ENCODE data around the gene NOC2L. TPM values are rescaled to one million over a fixed set of nuclear protein-coding genes. Genes with fewer than 3 reads are reported as not detected.

The NOC2L gene
- polyA plus RNA-seq, 2 donors = 60.8 to 67.4 TPM

DNA sequence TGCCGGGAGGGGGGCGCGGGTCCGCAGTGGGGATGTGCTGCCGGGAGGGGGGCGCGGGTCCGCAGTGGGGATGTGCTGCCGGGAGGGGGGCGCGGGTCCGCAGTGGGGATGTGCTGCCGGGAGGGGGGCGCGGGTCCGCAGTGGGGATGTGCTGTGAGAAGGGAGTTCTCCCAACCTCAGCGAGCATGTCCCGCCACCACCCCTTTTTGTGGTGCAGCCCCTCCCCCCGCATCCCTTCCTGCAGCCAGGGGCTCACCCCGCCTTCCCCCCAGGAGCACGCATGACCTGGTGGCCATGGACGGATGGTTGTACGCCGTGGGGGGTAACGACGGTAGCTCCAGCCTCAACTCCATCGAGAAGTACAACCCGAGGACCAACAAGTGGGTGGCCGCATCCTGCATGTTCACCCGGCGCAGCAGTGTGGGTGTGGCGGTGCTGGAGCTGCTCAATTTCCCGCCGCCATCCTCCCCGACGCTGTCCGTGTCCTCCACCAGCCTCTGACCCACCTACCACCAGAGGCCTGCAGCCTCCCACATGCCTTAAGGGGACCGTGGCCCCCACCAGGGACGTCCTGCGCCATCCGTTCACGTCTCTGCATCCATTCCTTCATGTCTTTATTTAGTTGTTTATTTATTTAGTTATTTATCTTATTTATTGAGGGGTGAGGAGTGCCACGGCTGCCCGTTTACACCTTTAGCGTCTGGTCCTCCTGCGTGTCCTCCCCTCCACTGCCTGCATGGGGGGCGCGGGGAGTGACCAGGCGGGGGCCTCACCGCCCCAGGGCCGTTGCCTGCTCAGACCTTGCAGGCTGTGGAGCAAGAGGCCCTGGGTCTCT is 5.9 kb upstream of the NOC2L start:
- Histone ChIP-seq H3K4me3 (ENCODE audit: low read depth in 1 of 2, low read length in 2 of 2) (no peak overlapping the region), H3K4me1 (ENCODE audit: control insufficient read depth in 2 of 2, insufficient read depth in 2 of 2, low read length in 1 of 2) (peaks cover 0 to 22% of the 10 kb centered on the region in 2 donors), H3K9me3 (ENCODE audit: control insufficient read depth in 2 of 2, insufficient read depth in 1 of 2, low read depth in 1 of 2, low read length in 1 of 2) (no peaks in the 10 kb centered on the region), H3K27ac (ENCODE audit: low read depth in 2 of 2, low read length in 1 of 2) (peak overlapping the region in 1 of 2 donors; percentile 98), H3K36me3 (ENCODE audit: control insufficient read depth in 2 of 2, insufficient read depth in 2 of 2, low read length in 1 of 2) (peaks cover 0 to 21% of the 10 kb centered on the region in 2 donors), H3K27me3 (ENCODE audit: control insufficient read depth in 1 of 2, insufficient read depth in 2 of 2, low read length in 2 of 2) (no peaks in the 10 kb centered on the region)
- WGBS, 2 donors = 92% methylated on average over 33 to 42 of the region's 51 CpGs

DNA sequence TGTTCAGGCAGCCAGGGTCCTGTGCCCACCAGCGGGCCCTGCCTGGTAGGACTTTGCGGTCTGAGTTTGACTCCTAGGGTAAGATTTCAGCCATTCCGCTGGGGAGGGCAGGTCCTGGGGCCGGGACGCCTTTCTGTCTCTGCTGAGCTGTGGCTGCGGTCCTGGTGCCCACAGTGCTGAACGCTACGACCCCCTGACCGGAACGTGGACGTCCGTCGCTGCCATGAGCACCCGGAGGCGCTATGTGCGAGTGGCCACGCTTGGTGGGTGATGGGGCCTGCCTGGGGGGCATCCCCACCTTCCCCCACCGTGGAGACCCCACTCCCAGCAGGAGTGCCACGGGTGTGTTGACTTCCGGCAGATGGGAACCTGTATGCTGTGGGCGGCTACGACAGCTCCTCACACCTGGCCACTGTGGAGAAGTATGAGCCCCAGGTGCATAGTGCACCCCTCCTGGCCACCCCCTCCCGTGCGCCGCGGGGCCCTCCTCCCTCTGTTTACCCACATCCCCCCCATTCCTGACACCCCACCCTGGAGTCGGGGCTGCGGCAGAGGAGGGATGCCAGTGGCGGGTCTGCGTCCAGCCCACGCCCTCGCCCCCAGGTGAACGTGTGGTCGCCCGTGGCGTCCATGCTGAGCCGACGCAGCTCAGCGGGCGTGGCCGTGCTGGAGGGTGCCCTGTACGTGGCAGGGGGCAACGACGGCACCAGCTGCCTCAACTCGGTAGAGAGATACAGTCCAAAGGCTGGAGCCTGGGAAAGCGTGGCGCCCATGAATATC is 4.9 kb upstream of the NOC2L start:
- H3K9me3 ChIP-seq (ENCODE audit: control insufficient read depth in 2 of 2, insufficient read depth in 1 of 2, low read depth in 1 of 2, low read length in 1 of 2) = no peaks in the 10 kb centered on the region
- peaks cover 0 to 21% of the 10 kb centered on the region in 2 donors for H3K36me3 ChIP-seq (ENCODE audit: control insufficient read depth in 2 of 2, insufficient read depth in 2 of 2, low read length in 1 of 2)
- peaks cover 0 to 22% of the 10 kb centered on the region in 2 donors for H3K4me1 ChIP-seq (ENCODE audit: control insufficient read depth in 2 of 2, insufficient read depth in 2 of 2, low read length in 1 of 2)
- no peaks in the 10 kb centered on the region for H3K27me3 ChIP-seq (ENCODE audit: control insufficient read depth in 1 of 2, insufficient read depth in 2 of 2, low read length in 2 of 2)
- H3K27ac ChIP-seq (ENCODE audit: low read depth in 2 of 2, low read length in 1 of 2) = no peak overlapping the region
- H3K4me3 ChIP-seq (ENCODE audit: low read depth in 1 of 2, low read length in 2 of 2) = no peak overlapping the region
- WGBS, 2 donors = 85 to 92% methylated on average over 45 to 47 of the region's 47 CpGs

DNA sequence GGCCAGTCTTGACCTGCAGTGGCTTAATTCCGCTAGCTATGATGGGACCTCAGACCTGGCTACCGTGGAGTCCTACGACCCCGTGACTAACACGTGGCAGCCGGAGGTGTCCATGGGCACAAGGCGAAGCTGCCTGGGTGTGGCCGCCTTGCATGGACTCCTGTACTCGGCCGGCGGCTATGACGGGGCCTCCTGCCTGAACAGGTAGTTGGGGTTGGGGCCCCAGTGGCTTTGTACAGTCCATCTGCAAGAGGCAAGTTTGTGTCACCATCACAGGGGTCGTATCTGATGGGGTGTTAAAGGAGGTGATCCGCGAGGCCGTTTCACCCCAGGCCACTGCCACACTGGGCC is 4.2 kb upstream of the NOC2L start:
- peaks cover 0 to 22% of the 10 kb centered on the region in 2 donors for H3K4me1 ChIP-seq (ENCODE audit: control insufficient read depth in 2 of 2, insufficient read depth in 2 of 2, low read length in 1 of 2)
- H3K27me3 ChIP-seq (ENCODE audit: control insufficient read depth in 1 of 2, insufficient read depth in 2 of 2, low read length in 2 of 2) = no peaks in the 10 kb centered on the region
- peaks cover 0 to 21% of the 10 kb centered on the region in 2 donors for H3K36me3 ChIP-seq (ENCODE audit: control insufficient read depth in 2 of 2, insufficient read depth in 2 of 2, low read length in 1 of 2)
- no peak overlapping the region for H3K27ac ChIP-seq (ENCODE audit: low read depth in 2 of 2, low read length in 1 of 2)
- no peak overlapping the region for H3K4me3 ChIP-seq (ENCODE audit: low read depth in 1 of 2, low read length in 2 of 2)
- no peaks in the 10 kb centered on the region for H3K9me3 ChIP-seq (ENCODE audit: control insufficient read depth in 2 of 2, insufficient read depth in 1 of 2, low read depth in 1 of 2, low read length in 1 of 2)
- WGBS, 2 donors = 69 to 70% methylated on average over 16 of the region's 16 CpGs

DNA sequence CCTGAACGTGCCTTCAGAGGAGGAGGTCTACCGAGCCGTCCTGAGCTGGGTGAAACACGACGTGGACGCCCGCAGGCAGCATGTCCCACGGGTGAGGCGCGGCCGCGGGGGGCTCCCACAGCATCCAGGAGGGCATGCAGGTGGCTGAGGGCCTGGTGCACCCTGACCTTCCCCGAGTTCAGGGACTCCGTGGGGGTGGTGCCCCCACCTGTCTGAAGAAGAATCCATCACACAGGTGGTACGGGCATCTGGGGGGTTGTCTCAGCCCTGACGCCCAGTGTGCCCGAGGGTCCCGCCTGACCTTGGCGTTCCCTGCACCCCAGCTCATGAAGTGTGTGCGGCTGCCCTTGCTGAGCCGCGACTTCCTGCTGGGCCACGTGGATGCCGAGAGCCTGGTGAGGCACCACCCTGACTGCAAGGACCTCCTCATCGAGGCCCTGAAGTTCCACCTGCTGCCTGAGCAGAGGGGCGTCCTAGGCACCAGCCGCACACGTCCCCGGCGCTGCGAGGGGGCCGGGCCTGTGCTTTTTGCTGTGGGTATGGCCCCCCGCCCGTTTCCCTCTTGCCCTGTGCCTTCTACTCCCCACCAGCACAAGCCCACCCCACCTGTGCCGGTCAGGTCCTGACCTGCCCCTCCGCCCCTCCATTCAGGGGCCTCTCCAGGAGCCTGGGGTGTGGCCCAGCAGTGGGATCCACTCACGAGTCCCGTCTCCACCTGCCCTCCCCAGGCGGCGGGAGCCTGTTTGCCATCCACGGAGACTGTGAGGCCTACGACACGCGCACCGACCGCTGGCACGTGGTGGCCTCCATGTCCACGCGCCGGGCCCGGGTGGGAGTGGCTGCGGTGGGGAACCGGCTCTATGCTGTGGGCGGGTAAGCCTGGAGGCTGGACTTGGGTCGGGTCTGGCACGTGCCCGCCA is 3.6 kb upstream of the NOC2L start:
- WGBS, 2 donors = 90 to 91% methylated on average over 56 to 57 of the region's 57 CpGs
- Histone ChIP-seq H3K4me3 (ENCODE audit: low read depth in 1 of 2, low read length in 2 of 2) (no peak overlapping the region), H3K27ac (ENCODE audit: low read depth in 2 of 2, low read length in 1 of 2) (no peak overlapping the region), H3K9me3 (ENCODE audit: control insufficient read depth in 2 of 2, insufficient read depth in 1 of 2, low read depth in 1 of 2, low read length in 1 of 2) (no peaks in the 10 kb centered on the region), H3K4me1 (ENCODE audit: control insufficient read depth in 2 of 2, insufficient read depth in 2 of 2, low read length in 1 of 2) (peaks cover 0 to 20% of the 10 kb centered on the region in 2 donors), H3K27me3 (ENCODE audit: control insufficient read depth in 1 of 2, insufficient read depth in 2 of 2, low read length in 2 of 2) (no peaks in the 10 kb centered on the region), H3K36me3 (ENCODE audit: control insufficient read depth in 2 of 2, insufficient read depth in 2 of 2, low read length in 1 of 2) (peaks cover 0 to 21% of the 10 kb centered on the region in 2 donors)

DNA sequence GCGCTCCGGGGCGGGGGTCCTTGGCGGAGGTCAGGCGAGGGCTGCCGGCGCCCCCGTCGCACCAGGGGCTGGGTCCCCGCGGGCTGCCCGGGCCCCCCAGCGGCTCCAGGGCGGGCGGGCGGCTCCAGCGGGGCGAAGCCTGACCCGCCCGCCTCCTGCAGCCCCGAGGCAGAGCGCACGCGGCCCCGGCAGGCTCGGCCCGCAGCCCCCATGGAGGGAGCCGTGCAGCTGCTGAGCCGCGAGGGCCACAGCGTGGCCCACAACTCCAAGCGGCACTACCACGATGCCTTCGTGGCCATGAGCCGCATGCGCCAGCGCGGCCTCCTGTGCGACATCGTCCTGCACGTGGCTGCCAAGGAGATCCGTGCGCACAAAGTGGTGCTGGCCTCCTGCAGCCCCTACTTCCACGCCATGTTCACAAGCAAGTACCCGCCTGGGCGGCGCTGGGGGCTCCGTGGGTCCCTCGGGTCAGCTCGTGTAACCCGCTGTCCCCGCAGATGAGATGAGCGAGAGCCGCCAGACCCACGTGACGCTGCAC is 2.1 kb upstream of the NOC2L start:
- WGBS, 2 donors = 37 to 49% methylated on average over 39 to 56 of the region's 56 CpGs
- H3K9me3 ChIP-seq (ENCODE audit: control insufficient read depth in 2 of 2, insufficient read depth in 1 of 2, low read depth in 1 of 2, low read length in 1 of 2) = no peaks in the 10 kb centered on the region
- H3K36me3 ChIP-seq (ENCODE audit: control insufficient read depth in 2 of 2, insufficient read depth in 2 of 2, low read length in 1 of 2) = peaks cover 0 to 25% of the 10 kb centered on the region in 2 donors
- H3K27ac ChIP-seq (ENCODE audit: low read depth in 2 of 2, low read length in 1 of 2) = no peak overlapping the region
- H3K4me3 ChIP-seq (ENCODE audit: low read depth in 1 of 2, low read length in 2 of 2) = peak overlapping the region; percentile 61 to 91
- H3K4me1 ChIP-seq (ENCODE audit: control insufficient read depth in 2 of 2, insufficient read depth in 2 of 2, low read length in 1 of 2) = peaks cover 0 to 13% of the 10 kb centered on the region in 2 donors
- H3K27me3 ChIP-seq (ENCODE audit: control insufficient read depth in 1 of 2, insufficient read depth in 2 of 2, low read length in 2 of 2) = no peaks in the 10 kb centered on the region

DNA sequence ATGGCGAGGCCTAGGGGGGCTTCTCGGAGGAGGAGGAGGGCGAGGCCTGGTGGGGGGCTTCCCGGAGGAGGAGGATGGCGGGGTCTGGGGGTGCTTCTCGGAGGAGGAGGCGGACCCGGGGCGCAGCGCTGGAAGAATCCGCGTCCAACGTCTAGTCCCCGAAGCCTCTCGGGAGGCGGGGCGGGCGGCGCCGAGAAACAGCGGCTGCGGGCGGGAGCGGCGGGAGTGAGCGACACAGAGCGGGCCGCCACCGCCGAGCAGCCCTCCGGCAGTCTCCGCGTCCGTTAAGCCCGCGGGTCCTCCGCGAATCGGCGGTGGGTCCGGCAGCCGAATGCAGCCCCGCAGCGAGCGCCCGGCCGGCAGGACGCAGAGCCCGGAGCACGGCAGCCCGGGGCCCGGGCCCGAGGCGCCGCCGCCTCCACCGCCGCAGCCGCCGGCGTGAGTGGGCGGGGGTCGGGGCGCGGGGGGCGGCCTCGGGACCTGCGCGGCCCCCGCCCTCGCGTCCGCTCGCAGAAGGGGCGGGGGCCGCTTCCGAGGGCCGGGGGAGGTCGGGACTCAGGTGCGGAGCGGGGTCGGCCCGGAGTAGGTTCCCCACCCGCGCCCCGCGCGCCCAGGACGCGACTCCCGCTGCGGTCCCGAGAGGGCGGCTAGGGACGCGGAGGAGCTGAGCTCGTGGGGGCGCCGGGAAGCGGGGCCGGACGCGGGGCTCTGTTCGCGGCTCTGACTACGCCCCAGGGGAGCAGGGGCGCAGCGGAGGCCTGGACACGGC is 1.5 kb upstream of the NOC2L start, which contains the start of gene KLHL17:
KLHL17 (plus strand) TSS at position 222 of the 769 bp plus-strand sequence; CDS start at position 332, 110 bp downstream.
- WGBS, 2 donors = 1% methylated on average over 77 to 109 of the region's 109 CpGs
- Histone ChIP-seq H3K36me3 (ENCODE audit: control insufficient read depth in 2 of 2, insufficient read depth in 2 of 2, low read length in 1 of 2) (peaks cover 0 to 29% of the 10 kb centered on the region in 2 donors), H3K4me1 (ENCODE audit: control insufficient read depth in 2 of 2, insufficient read depth in 2 of 2, low read length in 1 of 2) (peaks cover 0 to 11% of the 10 kb centered on the region in 2 donors), H3K27ac (ENCODE audit: low read depth in 2 of 2, low read length in 1 of 2) (peak within 1 kb of the TSS in 1 of 2 donors; percentile 14), H3K4me3 (ENCODE audit: low read depth in 1 of 2, low read length in 2 of 2) (peak within 1 kb of the TSS; percentile 91 to 92), H3K9me3 (ENCODE audit: control insufficient read depth in 2 of 2, insufficient read depth in 1 of 2, low read depth in 1 of 2, low read length in 1 of 2) (no peaks in the 10 kb centered on the region), H3K27me3 (ENCODE audit: control insufficient read depth in 1 of 2, insufficient read depth in 2 of 2, low read length in 2 of 2) (no peaks in the 10 kb centered on the region)

DNA sequence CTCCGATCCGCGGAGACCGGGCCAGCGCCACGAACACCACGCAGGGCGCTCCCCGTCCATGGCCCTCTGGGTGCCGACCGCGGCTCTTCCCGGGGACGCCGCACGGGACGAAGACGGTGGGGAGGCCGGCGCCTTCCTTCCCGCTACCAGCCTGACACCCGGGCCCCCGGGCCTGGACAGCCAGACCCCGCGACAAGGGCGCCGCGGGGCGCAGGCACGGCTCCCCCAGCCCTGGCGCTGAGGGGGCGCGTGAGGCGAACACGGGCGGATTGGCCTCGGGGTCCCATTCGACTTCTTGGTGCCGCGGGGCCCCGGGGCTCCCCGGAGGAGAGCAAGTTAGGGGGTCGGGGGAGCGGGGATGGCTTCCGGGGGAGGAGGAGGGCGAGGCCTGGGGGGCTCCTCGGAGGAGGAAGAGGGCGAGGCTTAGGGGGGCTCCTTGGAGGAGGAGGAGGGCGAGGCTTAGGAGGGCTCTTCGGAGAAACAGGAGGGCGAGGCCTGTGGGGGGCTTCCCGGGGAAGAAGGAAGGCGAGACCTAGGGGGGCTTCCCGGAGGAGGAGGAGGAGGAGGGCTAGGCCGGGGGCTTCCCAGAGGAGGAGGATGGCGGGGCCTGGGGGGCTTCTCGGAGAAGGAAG is 791 bp upstream of the NOC2L start:
- Histone ChIP-seq H3K27ac (ENCODE audit: low read depth in 2 of 2, low read length in 1 of 2) (peak overlapping the region in 1 of 2 donors; percentile 8), H3K36me3 (ENCODE audit: control insufficient read depth in 2 of 2, insufficient read depth in 2 of 2, low read length in 1 of 2) (peaks cover 3 to 29% of the 10 kb centered on the region in 2 donors), H3K9me3 (ENCODE audit: control insufficient read depth in 2 of 2, insufficient read depth in 1 of 2, low read depth in 1 of 2, low read length in 1 of 2) (no peaks in the 10 kb centered on the region), H3K27me3 (ENCODE audit: control insufficient read depth in 1 of 2, insufficient read depth in 2 of 2, low read length in 2 of 2) (no peaks in the 10 kb centered on the region), H3K4me3 (ENCODE audit: low read depth in 1 of 2, low read length in 2 of 2) (peak overlapping the region; percentile 91 to 92), H3K4me1 (ENCODE audit: control insufficient read depth in 2 of 2, insufficient read depth in 2 of 2, low read length in 1 of 2) (peaks cover 0 to 11% of the 10 kb centered on the region in 2 donors)
- 24 to 25% methylated on average over 56 to 57 of the region's 57 CpGs for WGBS, 2 donors

DNA sequence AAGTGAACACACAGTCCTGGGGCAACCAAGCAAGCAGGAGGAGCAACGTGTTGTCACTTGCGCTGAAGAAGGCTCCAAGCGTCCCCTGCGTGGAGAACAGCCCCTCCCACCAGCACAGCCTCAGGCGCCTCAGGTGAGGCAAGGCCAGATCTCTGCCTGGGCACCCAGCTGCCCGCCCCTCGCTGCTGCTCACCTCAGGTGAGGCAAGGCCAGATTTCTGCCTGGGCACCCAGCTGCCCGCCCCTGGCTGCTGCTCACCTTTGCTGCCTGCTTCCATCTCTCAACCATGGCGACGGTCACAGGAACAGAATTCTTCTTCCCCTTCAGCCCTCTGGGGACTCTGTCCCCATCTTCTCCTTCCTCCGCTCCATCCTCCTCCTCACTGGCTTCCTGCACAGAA is 2.4 kb downstream of the NOC2L start:
- Histone ChIP-seq H3K4me3 (ENCODE audit: low read depth in 1 of 2, low read length in 2 of 2) (no peak overlapping the region), H3K36me3 (ENCODE audit: control insufficient read depth in 2 of 2, insufficient read depth in 2 of 2, low read length in 1 of 2) (peaks cover 16 to 44% of the 10 kb centered on the region in 2 donors)

More for the DNA sequence above, 2.4 kb downstream of the NOC2L start:
- Histone ChIP-seq H3K27me3 (ENCODE audit: control insufficient read depth in 1 of 2, insufficient read depth in 2 of 2, low read length in 2 of 2) (no peaks in the 10 kb centered on the region), H3K27ac (ENCODE audit: low read depth in 2 of 2, low read length in 1 of 2) (no peak overlapping the region), H3K4me1 (ENCODE audit: control insufficient read depth in 2 of 2, insufficient read depth in 2 of 2, low read length in 1 of 2) (peaks cover 0 to 9% of the 10 kb centered on the region in 2 donors), H3K9me3 (ENCODE audit: control insufficient read depth in 2 of 2, insufficient read depth in 1 of 2, low read depth in 1 of 2, low read length in 1 of 2) (no peaks in the 10 kb centered on the region)
- WGBS, 2 donors = 83 to 88% methylated on average over 11 of the region's 11 CpGs
